ENCODE data around the gene ME3.

The ME3 gene

DNA sequence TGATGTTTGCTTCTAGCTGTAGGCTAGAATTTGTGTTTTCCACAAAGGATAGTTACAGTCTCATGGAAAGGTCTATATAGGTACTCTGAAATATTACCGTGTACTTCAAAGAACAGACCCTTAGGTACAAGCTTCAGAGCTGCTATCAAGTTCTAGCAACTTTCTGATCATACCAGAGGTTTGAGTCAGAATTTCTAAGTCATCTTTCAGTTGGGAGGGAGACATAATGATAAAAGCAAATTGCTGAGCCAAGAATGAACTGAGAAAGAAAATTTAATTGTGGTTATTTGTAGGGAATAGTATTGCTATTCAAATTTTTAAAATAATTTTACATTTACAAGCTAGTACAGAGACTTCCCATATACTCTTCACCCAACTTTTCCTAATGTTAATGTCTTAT is 19.9 kb upstream of the ME3 start:
- DNase-seq: no peak

DNA sequence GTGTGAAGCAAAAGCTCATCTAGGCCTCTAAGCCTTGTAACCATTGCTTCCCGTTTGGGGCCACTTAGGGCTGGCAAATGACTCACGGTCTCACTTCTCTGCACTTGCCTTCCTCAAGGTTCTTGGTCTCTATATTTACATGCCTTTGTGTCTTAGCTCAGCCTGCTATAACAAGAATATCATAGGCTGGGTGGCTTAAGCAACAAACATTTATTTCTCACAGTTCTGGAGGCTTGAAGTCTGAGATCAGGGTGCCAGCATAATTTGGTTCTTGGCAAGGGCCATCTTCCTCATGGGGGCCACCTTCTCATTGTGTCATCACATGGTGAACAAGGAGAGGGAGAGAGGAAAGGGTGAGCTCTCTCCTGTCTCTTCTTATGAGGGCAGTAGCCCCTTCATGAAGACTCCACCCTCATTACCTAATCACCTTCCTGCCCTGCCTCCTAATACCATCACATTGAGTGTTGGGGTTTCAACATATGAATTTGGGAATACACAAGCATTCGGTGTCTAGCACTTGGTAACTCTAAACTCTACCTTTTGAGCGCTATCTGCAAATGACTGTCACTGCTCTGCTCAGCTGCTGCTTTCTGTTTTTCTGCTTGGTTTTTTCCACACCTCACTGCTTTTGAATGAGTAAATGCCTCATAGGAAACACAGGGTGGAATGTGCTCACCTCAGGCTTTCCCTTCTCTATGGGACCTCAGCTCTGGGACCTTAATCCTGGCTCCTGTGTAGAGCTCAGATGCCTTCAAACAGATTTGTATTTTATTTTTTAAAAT is 16.2 kb upstream of the ME3 start:
- no peak for DNase-seq

DNA sequence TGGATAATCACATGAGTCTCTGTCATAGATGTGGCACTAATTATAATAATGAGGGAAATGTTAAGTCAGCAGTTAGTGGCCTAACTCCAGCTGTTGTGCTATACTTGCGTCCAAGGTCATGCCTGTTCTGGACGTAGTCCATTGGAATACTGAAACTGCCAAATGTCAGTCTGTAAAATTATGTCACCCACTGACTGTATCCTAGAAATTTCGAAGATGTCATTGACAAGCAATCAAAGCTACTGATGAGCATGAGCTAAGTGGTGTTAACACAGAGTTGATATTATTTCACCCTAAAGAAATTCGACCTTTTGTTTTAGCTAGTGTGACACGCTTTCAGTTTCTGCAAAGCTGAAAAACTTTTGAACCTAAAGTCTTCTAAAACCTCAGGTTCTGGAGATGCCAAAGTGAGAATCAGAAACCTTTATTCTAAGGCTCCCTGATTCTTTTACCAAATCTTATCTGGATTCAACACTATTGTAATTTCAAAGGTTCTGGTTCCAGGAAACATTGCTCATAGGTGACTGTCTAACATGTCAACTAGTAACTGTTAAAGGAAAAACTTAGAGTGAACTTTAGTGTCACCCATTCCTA is 14.9 kb upstream of the ME3 start:
- no peak for DNase-seq

DNA sequence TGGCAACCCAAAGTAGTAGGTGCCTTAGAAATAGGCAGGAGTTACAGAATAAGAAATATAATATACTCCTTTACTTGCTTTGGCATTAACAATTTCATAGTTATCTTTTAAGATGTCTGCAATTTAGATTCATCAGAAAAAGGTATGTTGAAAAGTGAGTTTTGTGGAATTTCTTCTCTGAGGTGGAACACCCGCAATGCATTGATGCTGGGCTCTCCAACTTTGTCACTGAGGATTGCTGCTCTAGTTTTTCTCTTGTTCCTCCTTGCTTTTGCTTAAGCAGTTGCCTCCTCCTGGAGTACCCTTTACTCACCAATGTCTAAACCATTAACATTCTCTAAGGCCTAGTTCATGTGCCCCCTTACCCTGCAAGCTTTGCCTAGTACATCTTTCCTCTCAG is 14.1 kb upstream of the ME3 start:
- DNase-seq: no peak

DNA sequence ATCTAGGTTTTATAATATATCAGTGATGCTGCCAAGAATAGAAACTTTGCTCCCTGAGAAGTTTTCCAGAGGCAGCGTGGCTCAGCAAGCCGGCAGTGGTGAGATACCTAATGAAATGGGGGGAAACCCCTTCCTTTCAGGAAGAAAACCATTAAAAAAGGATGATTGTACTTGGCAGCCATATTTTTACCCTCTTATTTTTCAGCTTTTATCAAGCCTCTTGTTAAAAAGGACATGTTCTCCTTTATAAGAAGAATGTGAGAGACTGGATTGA is 9.0 kb upstream of the ME3 start:
- DNase-seq: no peak

DNA sequence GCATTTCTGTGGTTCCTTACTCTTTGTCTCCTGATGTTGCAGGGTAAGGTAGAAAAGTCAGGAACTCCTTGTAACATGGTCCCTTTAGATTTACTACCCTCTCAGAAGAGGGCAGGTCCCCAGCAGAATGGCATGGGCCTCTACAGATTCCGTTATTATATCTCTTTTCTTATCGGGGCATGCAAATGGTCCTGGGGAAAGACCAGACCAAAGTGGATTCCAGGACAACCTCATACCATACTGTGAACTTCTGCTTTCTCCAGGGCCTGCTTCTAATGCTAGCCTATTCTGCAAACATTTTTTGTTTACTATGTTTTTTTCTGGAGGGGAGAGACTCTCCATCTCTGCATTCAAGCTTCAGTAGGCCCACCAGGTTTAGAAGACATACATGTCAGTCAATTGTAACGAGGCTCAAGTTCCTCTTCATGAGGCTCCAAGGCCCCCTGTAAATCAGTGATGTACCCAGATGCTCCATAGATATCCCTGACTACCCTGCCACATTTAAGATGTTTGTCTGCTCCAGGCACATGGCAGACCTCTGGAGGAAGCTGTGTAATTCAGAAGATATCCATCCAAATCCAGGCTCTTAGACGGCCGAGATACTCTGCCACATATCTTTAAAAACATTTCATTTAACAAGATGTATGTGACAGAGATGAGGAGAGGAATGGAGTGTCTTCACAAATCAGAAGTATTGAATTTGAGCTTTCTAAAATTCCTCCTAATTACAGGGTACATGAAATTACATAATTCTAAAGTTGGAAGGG is 8.5 kb upstream of the ME3 start:
- DNase-seq: no peak

- DNase-seq: no peak
These were observed 6.4 kb upstream of the ME3 start for GRCh38 chr11:86678823-86679222.

DNA sequence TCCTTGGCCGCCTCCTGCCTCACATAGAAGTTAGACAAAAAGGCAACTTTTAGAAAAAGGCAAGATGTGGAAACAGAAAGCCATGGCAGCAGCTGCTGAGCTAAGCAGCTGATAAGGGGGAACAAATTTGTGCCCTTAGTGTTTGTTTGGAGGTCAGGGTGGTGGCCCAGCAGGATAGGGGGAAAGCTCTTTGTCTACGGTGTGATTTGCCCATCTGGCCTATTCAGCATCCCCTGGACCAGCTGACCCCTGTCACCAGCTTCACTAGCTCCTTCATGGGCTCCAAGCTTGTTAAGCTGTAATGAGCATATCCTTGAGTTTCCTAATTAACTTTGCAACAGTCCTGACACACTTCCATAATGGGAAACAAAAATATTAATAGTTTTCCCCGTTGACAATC is 5.9 kb upstream of the ME3 start:
- DNase-seq: no peak

DNA sequence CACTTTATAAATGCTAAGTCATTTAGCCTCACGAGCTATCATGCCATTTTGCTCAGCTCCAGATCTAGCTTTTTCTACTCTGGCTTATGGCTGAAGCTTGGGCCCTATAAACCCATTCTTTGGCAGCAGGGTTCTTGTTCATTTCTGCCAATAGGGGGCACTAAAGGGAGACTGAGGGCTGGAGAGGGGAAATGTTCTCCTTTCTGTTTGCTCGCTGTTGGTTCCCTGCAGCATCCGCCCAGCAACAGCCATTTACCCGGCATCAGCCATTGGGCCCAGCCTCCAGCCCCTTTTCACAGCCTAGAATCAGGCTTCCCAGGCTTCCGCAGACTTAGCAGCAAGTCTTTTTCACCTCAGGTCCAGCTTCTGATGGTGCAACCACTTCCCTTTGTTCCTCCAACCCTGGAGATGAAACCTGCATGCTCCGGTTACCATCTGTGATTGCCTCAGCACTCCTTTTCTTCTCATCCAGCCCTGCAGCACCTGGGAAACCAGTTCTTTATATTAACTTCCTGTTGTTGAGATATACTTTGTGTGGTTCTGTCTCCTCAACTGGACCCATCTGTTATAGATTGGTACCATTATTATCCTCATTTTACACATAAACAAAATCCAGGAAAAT is 4.2 kb upstream of the ME3 start:
- DNase-seq: no peak

DNA sequence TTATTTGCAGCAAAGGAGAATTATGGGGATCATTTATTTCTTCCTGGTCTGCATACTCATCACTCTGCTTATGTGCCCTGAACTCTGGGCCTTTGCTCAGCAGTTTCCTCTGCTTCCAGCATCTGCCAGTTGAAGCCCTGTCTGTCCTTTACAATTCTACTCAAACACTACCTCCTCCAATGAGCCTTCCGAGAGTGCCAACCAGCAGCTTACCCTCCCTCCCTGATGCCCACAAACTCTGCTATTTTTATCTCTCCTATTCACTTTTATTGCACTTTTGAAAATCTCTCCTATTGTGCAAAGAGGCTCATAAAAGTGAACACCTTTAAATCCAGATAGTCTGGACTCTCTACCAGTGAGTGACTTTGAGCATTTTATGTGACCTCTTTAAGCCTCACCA is 3.6 kb upstream of the ME3 start:
- no peak for DNase-seq

DNA sequence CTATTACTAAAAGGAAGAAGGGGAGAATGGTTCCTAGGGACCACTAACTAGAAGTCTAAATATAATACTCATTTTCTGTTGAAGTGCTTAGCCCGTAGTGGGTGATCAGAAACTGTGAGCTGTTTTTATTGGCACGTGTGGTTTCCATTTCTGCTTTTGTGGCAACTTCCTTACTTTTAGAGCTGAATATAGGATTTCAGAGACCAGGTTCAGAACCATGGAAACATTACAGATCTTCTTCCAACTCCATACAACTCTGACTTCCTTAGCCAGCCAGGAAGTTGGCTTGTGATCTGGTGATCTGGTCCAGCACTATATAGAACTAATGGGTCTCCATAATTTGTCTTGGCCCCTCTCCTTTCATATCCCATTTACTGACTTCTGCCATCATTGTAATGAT is 2.6 kb upstream of the ME3 start:
- DNase-seq: no peak

DNA sequence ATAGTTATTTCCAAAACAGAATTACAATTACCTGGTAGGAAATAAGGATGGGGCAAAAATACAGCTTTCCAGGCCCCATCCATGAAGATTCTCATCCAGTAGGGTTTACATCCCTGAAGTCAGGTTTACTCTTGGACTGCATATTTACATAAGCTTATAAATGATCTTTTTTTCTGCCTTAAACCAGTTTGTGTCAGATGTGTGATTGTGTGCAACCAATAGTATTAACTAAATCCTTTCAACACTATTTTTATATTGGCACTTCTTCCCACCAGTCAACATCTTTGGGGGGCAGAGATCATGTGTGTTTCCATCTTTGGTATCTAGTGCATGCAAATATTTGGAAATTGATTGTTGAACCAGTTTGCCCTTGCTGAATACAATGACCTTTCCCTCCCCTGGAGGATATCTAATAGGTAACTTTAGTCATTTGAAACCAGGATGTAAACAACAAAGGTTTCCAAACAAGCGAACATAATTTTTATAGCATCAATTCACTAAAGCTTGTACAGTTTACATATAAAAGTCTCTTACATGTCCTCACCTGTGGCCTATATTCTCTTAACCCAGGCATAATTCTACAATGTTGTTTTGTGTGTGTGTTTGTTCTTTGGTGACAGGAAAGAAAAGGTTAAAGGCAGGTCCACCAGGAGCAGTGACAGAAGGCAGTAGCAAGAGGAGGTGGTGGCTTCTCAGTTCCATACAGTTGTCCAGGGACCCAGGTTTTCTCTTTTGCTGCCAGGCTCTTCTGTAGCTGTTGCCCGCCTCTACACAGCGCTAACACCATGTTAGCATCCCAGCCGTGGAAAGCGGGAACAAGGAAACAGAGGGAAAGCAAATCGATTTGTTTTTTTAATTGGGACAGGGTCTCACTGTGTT is 1.7 kb upstream of the ME3 start:
- no peak for DNase-seq

DNA sequence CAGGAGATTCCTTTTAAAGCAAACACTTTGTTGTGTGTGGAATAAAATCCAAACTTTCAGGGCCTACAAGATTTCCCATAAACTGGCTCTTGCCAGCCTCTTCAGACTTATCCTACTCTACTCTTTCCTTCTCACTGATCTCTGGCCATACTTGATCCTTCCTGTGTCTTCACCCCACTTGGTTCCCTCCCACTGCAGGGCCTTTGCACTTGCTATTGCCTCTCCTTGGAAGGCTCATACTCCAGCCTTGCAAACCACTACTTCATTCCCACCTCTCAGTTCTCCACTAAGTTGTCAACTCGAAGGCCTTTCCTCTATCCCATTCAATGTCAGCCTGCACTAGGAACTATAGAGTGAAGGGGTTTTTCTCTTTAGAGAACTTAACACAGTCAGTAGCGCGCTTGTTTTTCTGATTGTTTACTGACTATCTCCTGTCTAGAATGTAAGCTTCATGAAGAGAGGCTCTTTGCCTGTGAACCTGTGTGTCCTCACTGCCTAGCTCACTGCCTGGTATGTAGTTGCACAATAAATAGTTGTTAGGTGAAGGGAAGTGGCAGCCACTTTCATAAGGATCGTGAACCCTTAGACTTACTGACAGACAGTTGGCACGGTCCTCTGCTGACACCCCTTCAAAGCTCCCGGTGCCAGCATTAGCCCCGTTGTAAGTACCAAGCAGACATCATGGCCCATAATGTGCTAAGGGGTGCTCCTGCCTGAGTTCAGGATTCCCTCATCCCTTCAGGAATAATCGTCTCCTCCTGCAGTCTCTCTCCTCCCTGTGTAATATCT is 833 bp upstream of the ME3 start:
- no peak for DNase-seq

GRCh38 chr11:86671531-86672006 is 847 bp downstream of the ME3 start:
- no peak for DNase-seq

GRCh38 chr11:86670911-86671310 is 1.5 kb downstream of the ME3 start:
- no peak for DNase-seq

DNA sequence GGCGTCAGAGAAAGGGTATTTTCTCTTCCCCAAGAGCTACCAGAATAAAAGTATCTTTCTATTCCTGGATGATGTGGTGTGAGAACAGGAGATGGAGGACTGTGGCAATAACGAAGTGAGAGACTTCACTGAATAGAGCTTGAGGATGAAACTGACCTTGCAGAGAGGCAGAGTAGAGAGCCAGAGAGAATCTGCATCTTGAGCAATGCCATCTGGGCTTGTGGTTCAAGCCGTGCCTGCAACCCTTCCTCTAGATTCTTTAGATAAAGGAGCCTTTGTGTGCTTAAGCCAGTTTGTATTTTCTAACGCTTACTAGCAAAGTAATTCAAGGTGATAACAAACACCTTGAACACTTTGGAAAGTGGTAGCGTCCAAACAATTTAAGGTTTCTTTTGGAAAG is 2.2 kb downstream of the ME3 start:
- DNase-seq: no peak

DNA sequence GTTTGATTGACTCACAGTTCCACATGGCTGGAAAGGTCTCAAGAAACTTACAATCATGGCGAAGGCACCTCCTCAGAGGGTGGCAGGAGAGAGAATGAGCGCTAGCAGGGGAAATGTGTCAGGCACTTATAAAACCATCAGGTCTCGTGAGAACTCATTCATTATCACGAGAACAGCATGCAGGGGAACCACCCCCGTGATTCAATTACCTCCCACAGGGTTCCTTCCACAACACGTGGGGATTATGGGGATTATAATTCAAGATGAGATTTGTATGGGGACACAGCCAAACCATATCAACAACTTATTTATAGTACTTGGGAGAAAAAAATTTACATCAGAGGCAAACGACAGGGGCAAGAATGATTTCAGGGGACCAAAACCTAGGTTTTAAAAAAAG is 3.0 kb downstream of the ME3 start:
- DNase-seq: no peak

- DNase-seq: no peak
These were observed 3.5 kb downstream of the ME3 start for GRCh38 chr11:86668929-86669328.

DNA sequence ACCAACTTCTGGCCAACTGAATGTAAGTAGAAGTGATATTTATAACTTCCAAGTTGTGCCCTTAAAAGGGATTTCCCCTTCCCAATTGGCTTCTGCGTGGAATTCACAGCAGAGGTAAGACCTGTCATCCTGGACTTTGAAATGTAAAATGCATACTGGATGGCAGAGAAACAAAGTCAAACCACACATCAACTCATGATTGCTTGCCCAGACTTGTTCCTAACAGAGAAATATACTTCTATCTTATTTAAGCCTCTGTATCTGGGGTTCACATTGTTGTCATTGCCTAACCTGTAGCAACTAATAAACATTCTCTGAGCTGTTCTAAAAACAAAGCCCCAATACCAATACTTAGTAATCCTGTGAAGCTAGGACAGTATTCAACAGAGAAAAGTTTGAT is 6.2 kb downstream of the ME3 start:
- no peak for DNase-seq

GRCh38 chr11:86664930-86665329 is 7.5 kb downstream of the ME3 start:
- DNase-seq: no peak

DNA sequence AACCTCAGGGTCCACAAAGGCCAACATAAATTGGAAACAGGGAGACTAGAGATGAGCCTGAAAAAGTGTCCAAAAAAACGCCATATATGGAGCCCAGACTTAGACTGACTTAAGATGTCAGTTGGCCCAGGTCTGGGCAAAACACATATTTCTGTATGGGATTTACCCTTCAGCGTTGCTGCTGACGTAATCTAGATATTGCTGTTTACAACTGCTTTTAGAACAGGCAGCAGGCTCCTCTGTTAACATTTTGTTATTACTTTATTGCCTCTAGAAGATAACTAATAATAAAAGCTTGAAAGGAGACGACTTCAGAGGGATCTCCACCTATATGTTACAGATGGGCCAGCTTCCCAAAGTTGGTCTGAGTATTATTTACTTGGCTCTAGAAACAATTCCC is 8.7 kb downstream of the ME3 start:
- no peak for DNase-seq

GRCh38 chr11:86663291-86663690 is 9.1 kb downstream of the ME3 start:
- no peak for DNase-seq
